Measurements from ENCODE around the gene PLN. TPM values are rescaled to one million over a fixed set of nuclear protein-coding genes. Genes with fewer than 3 reads are reported as not detected.

The PLN gene
- total RNA-seq, 2 experiments from 2014 or later: not detected

Other genes starting within 250 kb of the PLN start
- gene CEP85L, start 103.3 kb downstream of the PLN start, total RNA-seq: 10 to 100 TPM; 31.4 to 31.9 TPM

All from activated naive CD4-positive, alpha-beta T cell treated with anti-CD3 and anti-CD28 coated beads for 36 hours (primary cell).